Erythroblast (primary cell): ENCODE measurements around the gene ANGPTL4.

Experiments used
- GATA1 ChIP-seq: IDR thresholded peaks from 2 replicates; pipeline ENCODE4 v1.6.1; 2011; ENCODE audit warnings: low read depth, mild to moderate bottlenecking, control low read depth, low read length, moderate library complexity
- POLR2A ChIP-seq: IDR thresholded peaks from 2 replicates; pipeline ENCODE4 v1.6.1; 2011; ENCODE audit warnings: mild to moderate bottlenecking, low read length

DNA sequence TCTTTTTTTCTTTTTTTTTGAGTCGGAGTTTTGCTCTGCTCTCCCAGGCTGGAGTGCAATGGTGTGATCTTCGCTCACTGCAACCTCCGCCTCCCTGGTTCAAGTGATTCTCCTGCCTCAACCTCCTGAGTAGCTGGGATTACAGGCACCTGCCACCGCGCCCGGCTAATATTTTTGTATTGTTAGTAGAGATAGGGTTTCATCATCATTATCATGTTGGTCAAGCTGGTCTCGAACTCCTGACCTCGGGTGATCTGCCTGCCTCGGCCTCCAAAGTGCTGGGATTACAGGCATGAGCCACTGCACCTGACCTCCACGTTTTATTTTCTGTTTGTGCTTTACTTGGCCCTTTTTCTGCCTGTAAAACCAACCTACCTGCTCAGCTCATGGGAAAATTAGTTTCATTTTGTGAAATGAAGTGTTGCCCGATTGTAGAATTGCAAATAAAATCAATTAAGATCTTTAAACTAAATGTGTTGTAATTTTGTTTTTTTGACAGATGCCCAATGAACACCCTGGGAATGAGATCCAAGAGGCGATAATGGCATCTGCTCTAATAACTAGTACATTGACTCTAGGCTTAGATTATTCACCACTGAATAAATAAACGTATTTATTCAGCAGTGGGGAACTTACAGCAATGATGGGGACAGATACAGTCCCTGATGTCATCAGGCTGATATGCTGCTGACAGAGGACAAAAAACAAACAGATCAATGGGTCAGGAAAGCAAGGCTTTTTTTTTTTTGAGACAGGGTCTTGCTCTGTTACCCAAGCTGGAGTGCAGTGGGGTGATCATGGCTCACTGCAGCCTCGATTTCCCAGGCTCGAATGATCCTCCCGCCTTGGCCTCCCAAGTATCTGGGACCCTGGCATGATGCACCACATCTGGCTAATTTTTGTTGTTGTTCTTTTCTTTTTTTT lies 24.0 kb downstream of the ANGPTL4 start:
- no peak for TF ChIP-seq POLR2A
- no peak for TF ChIP-seq GATA1
